ENCODE results near the gene DAAM1.

GRCh38 chr14:59309291-59309900 is 120.9 kb downstream of the DAAM1 start:
- TF ChIP-seq CTCF (conservative IDR thresholded peaks at IDR 0.05; ENCODE audit: low read length): no peak
- TF ChIP-seq EZH2phosphoT487 (IDR thresholded peaks at IDR 0.05; ENCODE audit: borderline replicate concordance, low read depth, low read length): no peak

All from OCI-LY7 (cell line).